Smooth muscle cell (in vitro differentiated cells): ENCODE results near the gene ERC1. TPM values are rescaled to one million over a fixed set of nuclear protein-coding genes. Genes with fewer than 3 reads are reported as not detected.

Experiments
- DNase-seq: peaks from one replicate; lab custom pipeline; 2025; ENCODE audit not compliant: unreplicated experiment; lab: John Stamatoyannopoulos, UW
- H2AFZ ChIP-seq: fragments of 200-600 bp; sonication (generic); 2 replicates; pipeline ENCODE4 v1.6.0; 2016; ENCODE audit warnings: antibody characterized with exemption, low read depth, mild to moderate bottlenecking
- H3F3A ChIP-seq: fragments of 200-600 bp; sonication (generic); 2 replicates; pipeline ENCODE4 v1.6.0; 2017; ENCODE audit warnings: antibody characterized with exemption, low read depth
- H3K27ac ChIP-seq: fragments of 200-600 bp; sonication (generic); 2 replicates; pipeline ENCODE4 v1.5.1; 2016; ENCODE audit warnings: low read depth, mild to moderate bottlenecking
- H3K27me3 ChIP-seq: fragments of 200-600 bp; sonication (generic); 2 replicates; pipeline ENCODE4 v1.6.1; 2016; ENCODE audit warnings: low read depth, mild to moderate bottlenecking
- H3K36me3 ChIP-seq: fragments of 200-600 bp; sonication (generic); 2 replicates; pipeline ENCODE4 v1.5.1; 2016; ENCODE audit warnings: low read depth
- H3K4me1 ChIP-seq: fragments of 200-600 bp; sonication (generic); 2 replicates; pipeline ENCODE4 v1.5.1; 2016; ENCODE audit warnings: low read depth
- H3K4me2 ChIP-seq: fragments of 200-600 bp; sonication (generic); 2 replicates; pipeline ENCODE4 v1.6.0; 2016; ENCODE audit warnings: mild to moderate bottlenecking
- H3K4me3 ChIP-seq: fragments of 200-600 bp; sonication (generic); 2 replicates; pipeline ENCODE4 v1.5.1; 2016; ENCODE audit warnings: mild to moderate bottlenecking
- H3K79me2 ChIP-seq: fragments of 200-600 bp; sonication (generic); 2 replicates; pipeline ENCODE4 v1.6.0; 2016; ENCODE audit warnings: low read depth, mild to moderate bottlenecking
- H3K9ac ChIP-seq: fragments of 200-600 bp; sonication (generic); 2 replicates; pipeline ENCODE4 v1.6.0; 2016; ENCODE audit warnings: low read depth
- H3K9me3 ChIP-seq: fragments of 200-600 bp; sonication (generic); replicated peaks from 2 replicates; pipeline ENCODE4 v1.5.1; 2016; ENCODE audit warnings: low read depth
- H4K20me1 ChIP-seq: fragments of 200-600 bp; sonication (generic); 2 replicates; pipeline ENCODE4 v1.6.0; 2016; ENCODE audit warnings: low read depth
- WGBS: methylation state at CpG from one replicate; pipeline ENCODE4 v1.1.7; 2016; ENCODE audit warnings: low lambda C conversion rate; 5-methylcytosine and 5-hydroxymethylcytosine counted together
- polyA plus RNA-seq: library from polyadenylated mRNA; unstranded; fragments of >200 nt; fragmentation: Nextera tagmentation; extraction: Ambion mirVana; gene quantifications from 2 replicates; pipeline ENCODE4 v1.2.1, GENCODE V29; 2016
- total RNA-seq: library from RNA; depleted of rRNA; stranded (reverse); fragments of >200 nt; gene quantifications from 2 replicates; pipeline ENCODE4 v1.2.3, GENCODE V29; 2014
- TF ChIP-seq, protein P1 (sequence below): fragments of 200-600 bp; sonication (generic); IDR thresholded peaks from 2 replicates; pipeline ENCODE4 v1.5.1; 2017; ENCODE audit warnings: borderline replicate concordance, mild to moderate bottlenecking, antibody characterized with exemption; ENCODE audit not compliant: insufficient read depth, poor library complexity, severe bottlenecking

The ERC1 gene
- total and polyA plus RNA-seq, 2 experiments from 2014 or later = 13.8 to 17.6 TPM

DNA sequence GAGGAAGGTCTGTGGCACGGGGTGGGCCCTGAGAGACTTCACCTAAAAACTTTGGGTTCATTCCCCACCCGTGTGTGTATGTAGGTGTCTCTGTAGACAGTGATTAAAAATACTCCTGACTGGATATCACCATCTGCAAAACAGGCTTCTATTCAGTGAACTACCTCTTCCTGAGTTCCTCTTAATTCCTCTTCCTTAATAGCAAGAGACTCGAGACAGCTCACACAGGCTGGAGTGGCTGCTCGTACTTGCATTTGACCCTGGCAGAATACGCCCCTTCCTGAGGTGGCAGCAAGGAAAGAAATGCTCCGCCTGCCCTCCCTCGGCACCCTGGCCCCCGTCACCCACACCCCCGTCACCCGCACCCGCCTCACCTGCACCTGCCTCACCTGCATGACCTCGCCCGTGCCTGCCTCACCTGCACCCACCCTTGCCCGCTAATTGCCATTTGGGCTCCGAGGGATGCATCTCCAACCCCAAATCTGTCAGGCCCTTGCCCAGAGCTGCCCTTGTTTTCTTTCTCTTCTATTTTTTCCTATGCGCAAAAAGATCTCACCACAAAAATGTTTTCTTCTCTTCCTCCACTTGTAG, 513.4 kb downstream of the ERC1 start:
- Histone ChIP-seq H3K4me1 (no peaks in the 10 kb centered on the region), H3K9ac (no peak overlapping the region), H3K27me3 (no peaks in the 10 kb centered on the region), H3F3A (no peaks in the 10 kb centered on the region), H3K4me2 (no peak overlapping the region), H3K4me3 (no peak overlapping the region), H2AFZ (no peak overlapping the region), H4K20me1 (no peaks in the 10 kb centered on the region), H3K9me3 (no peaks in the 10 kb centered on the region), H3K36me3 (no peaks in the 10 kb centered on the region), H3K79me2 (no peaks in the 10 kb centered on the region), H3K27ac (no peak overlapping the region)
- no peak for DNase-seq
- 90% methylated on average over 10 of the region's 16 CpGs for WGBS
- TF ChIP-seq, protein P1, sequence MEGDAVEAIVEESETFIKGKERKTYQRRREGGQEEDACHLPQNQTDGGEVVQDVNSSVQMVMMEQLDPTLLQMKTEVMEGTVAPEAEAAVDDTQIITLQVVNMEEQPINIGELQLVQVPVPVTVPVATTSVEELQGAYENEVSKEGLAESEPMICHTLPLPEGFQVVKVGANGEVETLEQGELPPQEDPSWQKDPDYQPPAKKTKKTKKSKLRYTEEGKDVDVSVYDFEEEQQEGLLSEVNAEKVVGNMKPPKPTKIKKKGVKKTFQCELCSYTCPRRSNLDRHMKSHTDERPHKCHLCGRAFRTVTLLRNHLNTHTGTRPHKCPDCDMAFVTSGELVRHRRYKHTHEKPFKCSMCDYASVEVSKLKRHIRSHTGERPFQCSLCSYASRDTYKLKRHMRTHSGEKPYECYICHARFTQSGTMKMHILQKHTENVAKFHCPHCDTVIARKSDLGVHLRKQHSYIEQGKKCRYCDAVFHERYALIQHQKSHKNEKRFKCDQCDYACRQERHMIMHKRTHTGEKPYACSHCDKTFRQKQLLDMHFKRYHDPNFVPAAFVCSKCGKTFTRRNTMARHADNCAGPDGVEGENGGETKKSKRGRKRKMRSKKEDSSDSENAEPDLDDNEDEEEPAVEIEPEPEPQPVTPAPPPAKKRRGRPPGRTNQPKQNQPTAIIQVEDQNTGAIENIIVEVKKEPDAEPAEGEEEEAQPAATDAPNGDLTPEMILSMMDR = no peak

- no peak overlapping the region for H3K4me3 ChIP-seq
- H3K79me2 ChIP-seq = no peaks in the 10 kb centered on the region
- H2AFZ ChIP-seq = no peak overlapping the region
- no peak overlapping the region for H3K27ac ChIP-seq
- TF ChIP-seq, protein P1 = no peak
- WGBS = 94% methylated on average over 14 of the region's 14 CpGs
- no peaks in the 10 kb centered on the region for H4K20me1 ChIP-seq
- no peaks in the 10 kb centered on the region for H3F3A ChIP-seq
- H3K27me3 ChIP-seq = no peaks in the 10 kb centered on the region
- H3K4me1 ChIP-seq = no peaks in the 10 kb centered on the region
- H3K36me3 ChIP-seq = no peaks in the 10 kb centered on the region
- no peak overlapping the region for H3K4me2 ChIP-seq
- no peaks in the 10 kb centered on the region for H3K9me3 ChIP-seq
- H3K9ac ChIP-seq = no peak overlapping the region
- no peak for DNase-seq
Measured at GRCh38 chr12:1504895-1505311, 513.9 kb downstream of the ERC1 start.

DNA sequence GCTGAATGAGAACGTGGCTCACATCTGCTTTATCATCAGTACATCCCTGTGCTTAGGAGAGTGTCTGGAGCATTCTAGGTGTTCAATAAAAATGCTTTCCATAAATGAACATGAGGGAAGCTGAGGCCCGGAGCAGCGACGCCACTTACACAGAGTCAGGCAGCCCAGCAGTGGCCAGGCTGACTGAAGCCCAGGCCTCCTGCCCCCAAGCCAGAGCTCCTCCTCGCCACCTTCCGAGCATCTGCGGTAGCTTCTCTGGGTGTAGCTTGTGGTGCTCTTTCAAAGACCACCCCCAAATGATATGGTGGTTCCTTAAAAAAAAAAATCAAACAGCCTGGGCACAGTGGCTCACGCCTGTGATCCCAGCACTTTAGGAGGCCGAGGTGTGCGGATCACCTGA, 514.6 kb downstream of the ERC1 start:
- Histone ChIP-seq H3K27me3 (no peaks in the 10 kb centered on the region), H3K4me2 (no peak overlapping the region), H3K9me3 (no peaks in the 10 kb centered on the region), H3K4me1 (no peaks in the 10 kb centered on the region), H3F3A (no peaks in the 10 kb centered on the region), H2AFZ (no peak overlapping the region), H3K27ac (no peak overlapping the region), H3K9ac (no peak overlapping the region), H3K79me2 (no peaks in the 10 kb centered on the region), H4K20me1 (no peaks in the 10 kb centered on the region), H3K36me3 (no peaks in the 10 kb centered on the region), H3K4me3 (no peak overlapping the region)
- TF ChIP-seq, protein P1 = no peak
- no peak for DNase-seq
- 91% methylated on average over 10 of the region's 10 CpGs for WGBS

GRCh38 chr12:1507308-1507707, 516.3 kb downstream of the ERC1 start:
- 87% methylated on average over 7 of the region's 7 CpGs for WGBS

More at GRCh38 chr12:1507308-1507707, 516.3 kb downstream of the ERC1 start:
- Histone ChIP-seq H3K79me2 (no peaks in the 10 kb centered on the region), H4K20me1 (no peaks in the 10 kb centered on the region), H3K9me3 (no peaks in the 10 kb centered on the region), H3K36me3 (no peaks in the 10 kb centered on the region), H3K9ac (no peak overlapping the region), H3F3A (no peaks in the 10 kb centered on the region), H3K4me1 (no peaks in the 10 kb centered on the region), H3K27ac (no peak overlapping the region), H3K4me2 (no peak overlapping the region), H3K4me3 (no peak overlapping the region), H2AFZ (no peak overlapping the region), H3K27me3 (no peaks in the 10 kb centered on the region)
- no peak for DNase-seq
- TF ChIP-seq, protein P1 = no peak
